GM19372 (cell line): ENCODE data around the gene AMN.

Experiments
- ATAC-seq: cut with Tn5 transposase; IDR thresholded peaks from one replicate; pipeline ENCODE4 v1.9.1; 2021; ENCODE audit warnings: mild to moderate bottlenecking, low read depth, moderate library complexity; ENCODE audit not compliant: unreplicated experiment

AMN gene

DNA sequence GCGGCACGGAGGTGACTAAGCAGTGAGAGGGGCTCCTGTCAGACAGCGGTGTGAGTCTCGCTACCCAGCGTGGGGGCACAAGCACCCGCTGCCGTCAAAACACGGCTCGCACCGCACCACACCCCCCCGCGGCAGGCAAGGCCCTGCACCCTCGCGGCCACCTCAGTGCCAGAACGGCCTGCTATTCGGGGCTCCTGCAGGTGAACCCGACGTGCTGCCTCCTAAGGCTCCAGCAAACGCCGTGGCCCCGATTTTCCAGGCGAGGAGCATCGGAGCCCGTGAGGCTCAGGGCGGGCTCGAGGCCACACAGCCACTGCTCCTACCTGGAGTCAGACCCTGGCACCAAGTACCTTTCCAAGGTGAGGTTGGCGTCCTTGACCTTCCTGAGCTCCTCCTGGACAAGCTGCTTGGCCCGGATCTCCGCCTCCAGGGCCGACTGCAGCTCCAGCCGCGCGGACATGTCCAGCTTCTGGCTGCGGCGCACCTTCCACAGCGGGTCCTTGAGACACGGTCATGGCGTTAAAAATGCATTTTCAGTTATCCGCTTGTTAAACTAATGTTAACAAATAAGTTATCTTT lies 41.8 kb downstream of the AMN start:
- ATAC-seq: no peak

DNA sequence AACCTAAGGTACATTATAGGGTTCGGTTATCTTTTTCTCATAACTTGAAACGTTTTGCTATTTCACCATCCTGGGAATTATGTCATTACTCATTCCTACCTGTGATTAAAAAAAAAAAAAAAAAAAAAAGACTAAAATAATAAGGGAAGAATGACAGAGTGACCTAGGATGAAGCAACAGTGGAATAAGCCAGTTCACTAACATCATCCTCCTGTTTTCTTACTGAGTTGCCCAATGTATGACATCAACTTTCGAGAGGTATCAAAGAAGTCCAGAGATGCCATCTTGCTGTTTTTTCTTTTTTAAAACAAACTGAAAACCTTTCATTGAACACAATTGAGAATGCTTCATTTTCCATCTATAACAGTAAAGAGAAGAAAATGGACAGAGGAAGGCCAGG lies 42.8 kb downstream of the AMN start:
- no peak for ATAC-seq

DNA sequence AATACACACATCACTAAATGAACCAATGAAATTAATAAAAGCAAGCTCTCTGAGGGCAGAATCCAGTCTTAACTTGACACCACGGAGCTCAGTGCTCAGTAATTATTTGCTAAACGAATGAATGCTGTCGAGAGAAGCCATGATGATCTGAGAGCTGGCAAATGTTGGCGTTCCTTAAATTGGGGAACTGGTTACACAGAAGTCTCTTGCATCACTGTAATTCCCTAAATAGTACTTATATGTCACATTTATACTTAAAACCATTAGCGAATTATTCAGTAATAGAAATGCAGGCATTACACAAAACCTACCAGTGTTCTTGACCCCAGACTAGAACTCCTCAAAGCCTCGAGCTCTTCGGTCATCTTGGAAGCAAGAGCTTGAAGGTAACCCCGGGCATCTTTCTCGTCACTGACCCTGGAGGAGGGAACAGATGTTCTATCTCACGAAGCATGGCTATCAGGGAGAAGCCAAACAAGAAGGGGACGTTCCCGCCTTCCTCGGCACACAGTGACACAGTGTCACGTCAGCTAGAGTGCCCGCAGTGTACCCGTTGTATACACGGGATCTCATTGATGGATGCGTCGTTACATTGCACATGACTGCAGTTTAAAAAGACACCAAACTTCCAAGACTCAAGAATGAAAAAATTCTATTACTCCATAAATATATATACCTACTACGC lies 43.6 kb downstream of the AMN start:
- no peak for ATAC-seq

DNA sequence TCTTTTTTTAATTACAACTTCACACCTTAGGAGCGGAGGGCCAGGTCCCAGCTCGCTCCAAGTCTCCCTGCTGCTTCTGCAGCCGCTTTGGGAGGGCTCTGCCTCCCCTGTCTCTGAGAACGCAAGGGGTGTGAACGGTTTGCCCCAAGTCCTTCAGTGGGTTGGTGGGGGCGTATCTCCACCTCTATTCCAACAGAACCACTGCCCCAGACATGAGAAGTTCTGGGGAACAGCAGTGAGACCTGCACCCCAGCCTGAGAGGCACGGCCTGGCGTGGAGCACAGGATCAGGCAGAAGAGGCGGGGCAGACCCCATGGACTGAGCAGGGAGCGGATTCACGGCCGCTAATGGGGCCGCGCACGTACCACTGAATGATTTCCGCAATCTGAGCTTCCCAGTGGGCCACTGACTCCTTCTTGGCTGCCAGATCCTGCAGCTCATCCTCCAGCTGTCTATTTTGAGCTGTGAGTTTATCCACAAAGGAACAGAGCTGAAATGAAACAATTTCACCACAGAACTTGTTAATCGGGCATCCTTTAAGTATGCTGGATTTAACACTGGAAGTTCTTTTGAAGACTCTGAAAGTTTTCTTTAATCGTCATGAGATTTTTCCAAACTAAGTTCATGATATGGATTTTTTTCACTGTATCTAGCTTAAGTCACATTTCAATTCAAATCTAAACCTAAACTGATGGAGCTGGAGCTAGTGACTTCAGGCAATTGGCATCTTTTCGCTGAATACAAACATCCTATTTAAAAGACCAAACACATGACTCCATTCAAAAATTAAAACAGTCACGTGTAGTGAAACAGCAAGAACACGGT lies 44.4 kb downstream of the AMN start:
- no peak for ATAC-seq

DNA sequence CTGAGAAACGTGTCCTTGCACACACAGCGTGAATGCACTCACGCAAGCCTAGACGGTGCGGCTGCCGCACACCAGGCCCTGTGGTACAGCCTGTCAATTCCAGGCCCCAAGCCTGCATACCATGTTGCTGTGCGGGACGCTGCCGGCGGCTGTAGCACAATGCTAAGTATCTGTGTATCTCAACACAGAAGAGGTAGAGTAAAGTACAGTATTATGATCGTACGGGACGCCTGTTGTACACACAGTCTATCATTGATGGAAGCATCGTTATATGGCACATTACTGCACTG lies 45.0 kb downstream of the AMN start:
- ATAC-seq: no peak

DNA sequence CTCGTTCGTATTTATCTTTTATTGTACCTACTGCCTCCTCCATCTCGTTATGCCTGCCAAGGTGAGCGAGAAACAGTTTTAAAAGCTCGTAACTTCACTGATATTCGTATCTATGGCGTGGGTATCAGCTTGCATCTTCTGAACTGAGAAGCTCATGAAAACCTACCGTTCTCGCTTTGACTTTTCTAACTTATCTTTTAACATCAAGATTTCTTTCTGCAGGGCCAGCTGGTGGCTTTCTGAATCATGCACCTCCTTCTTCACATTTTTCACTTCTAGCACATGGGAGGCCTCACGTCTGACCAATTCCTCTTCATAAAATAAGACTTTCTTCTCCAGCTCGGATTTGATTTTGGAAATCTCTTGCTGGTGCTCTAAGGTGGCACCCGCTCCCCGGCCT lies 45.8 kb downstream of the AMN start:
- ATAC-seq: no peak

DNA sequence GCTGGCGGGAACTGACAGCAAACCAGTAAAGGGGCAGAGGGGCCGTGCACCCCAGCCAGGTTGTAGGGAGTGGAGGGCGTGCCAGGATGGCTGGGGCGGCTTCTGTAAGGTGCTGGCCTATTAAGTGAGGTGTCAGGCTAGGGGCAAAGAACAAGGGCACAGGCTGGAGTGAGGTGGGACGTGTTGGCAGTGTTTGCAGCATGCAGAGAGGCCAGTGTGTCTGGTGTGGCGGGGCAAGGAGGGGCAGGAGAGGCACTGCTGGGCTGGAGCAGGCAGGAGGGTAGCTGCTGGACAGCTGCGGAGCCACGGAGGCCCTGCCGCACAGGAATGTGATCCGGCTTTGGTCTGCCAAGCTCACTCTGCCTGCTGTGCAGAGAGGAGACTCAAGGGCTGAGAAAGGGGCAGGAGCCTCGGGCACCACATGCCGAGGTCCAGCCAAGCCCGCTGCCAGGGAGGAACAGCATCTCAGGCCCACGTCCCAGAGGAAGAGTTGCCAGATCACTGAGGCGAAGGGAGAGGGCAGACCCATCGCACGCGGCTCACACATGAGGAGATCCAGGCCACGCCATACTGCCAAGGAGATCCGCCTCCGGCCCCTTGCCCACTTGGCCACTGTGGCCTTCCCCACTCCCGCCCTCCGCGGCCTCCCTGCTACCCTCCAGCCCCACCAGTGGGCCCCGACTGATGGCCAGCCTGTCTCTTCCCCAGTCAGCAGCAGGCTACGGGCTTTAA lies 46.8 kb downstream of the AMN start:
- ATAC-seq: no peak

DNA sequence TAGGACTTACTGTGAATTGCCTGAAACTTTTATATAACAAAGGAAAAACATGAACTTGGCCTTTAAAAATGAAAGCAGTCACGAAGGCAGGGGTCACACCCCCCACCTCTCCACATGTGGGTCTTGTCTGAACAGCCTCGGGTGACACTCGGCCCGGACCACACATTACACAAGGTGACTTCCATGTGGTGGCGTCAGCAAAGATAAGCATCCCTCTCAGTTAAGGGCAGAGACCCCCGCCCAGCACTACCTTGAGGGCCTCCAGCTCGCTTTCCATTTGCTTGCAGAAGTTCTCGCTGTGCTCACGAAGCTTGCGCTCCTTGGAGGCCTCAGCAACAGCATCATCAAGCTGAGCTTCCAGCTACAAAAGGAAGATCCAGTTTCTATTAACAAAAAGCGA lies 47.4 kb downstream of the AMN start:
- no peak for ATAC-seq

DNA sequence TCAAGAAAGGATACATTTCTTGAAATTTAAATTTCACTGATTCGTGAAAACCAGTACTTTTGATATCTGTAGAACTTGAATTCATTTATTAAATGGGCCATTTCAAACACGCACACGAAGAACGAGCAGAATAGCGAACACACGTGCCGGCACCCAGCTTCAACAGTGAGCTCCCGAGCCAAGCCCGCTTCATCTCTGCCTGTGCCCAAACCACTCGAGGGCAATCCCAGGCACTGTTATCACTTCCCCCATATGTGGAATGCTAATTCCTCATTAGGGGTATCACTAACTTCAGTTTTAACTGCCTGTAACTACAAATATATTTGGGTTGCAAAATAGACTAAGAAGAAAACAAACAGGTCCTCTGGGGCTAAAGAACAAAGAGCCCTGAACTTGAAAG lies 48.0 kb downstream of the AMN start:
- no peak for ATAC-seq

DNA sequence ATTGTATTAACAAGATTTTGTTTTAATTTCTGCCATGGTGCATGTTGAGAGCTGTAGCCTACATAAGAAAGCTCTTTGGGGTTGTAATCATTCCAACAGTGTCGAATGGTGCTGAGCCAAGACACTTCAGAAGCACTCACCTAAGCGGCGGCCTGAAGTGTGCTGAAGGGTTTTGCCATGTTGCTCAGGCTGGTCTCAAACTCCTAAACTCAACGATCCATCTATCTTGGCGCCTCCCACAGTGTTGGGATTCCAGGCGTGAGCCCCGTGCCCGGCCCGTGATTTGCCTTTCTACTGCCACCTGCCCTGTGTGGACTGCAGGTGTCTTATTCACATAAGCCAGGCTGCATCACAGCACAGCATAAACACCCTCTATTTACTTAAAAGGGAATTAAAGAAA lies 48.9 kb downstream of the AMN start:
- ATAC-seq: no peak

DNA sequence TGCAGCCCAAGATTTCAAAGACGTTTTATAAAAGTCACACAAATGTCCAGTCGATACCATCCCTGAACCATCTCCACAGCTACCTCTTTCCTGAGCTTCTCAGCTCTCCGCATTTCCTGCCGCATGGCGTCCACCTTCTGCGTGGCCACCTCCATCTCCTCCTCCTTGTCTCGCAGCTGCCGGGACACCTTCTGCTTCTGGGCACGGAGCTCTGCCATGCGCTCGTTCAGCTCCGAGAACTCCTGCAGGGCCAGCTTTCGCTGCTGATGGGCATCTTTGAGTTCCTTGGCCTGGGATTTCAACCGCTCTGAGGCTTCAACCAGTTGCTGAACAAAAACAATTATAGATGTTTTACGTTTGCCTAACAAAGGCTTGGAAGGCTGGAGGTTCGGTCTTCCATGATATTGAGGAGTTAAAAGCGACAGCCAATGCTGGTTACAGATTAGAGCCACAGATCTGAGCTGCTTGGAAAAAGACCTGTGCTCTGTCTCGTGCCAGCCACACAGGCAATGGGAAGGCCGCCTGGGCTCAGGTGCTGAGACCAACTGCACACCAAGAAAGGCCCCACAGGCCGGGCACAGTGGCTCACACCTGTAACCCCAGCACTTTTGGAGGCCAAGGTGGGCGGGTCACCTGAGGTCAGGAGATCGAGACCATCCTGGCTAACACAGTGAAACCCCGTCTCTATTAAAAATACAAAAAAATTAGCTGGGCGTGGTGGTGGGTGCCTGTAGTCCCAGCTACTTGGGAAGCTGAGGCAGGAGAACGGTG lies 49.6 kb downstream of the AMN start:
- no peak for ATAC-seq

DNA sequence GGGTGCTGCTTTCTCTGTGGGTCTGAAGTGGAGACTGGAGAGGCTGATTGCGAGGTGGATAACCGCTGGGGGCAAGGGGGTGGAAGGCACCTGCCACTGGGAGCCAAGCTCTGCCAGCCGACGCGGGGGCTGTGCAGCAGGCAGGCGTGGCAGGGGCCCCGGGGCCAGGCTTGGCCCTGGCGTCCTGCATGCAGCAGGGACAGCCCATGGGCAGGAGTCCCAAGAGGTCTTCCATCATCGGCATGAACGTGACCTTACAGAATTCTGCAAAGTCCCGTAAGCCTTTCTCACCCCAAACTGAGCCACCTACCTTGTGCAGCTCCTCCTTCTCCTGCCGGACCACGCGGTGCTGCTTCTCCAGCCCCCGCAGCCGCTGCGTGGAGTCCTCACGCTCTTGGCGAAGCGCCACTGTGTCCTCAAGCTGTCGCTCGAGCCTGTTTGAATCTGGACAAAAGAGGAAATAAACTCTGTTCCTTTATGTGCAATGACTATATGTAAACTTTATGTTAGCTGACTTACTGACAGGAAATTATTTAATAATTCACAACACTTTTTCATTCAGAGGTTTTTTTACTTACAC lies 51.3 kb downstream of the AMN start:
- no peak for ATAC-seq

DNA sequence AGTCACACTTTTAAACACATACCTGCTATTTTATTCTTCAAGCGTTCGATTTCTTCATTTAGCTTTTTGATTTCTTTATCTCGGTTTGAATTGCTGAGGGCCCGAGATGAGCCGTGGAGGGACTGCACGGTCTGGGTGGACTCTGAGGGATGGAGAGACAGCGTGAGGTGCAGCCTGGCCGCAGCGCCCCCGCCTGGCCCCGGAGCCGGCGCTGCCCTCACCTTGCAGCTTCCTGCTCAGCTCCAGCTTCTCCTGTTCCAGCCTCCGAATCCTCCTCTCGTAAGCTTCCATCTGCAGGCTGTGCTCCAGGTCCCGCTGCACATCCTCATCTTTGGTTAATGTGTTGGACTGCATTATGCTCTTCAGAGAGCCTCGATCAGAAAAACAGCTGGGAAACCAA lies 53.2 kb downstream of the AMN start:
- no peak for ATAC-seq

DNA sequence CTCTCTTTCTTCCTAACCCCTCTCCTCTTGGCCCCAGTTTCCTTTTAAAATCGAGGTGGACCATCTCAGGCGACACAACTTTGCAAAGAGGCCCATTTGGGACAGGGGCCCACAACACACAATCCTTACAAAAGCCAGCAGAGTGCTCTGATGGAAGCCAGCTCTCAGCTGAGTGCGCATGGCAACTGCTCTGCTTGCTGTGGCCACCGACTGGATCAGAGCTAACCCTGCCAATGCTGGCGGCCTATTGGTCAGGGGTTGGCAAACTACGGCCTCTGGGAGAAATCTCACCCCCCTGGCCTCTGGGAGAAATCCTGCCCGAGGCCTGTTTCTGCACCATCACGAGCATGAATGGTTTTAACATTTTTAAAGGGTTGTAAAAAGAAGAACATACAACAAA lies 55.0 kb downstream of the AMN start:
- ATAC-seq: no peak

DNA sequence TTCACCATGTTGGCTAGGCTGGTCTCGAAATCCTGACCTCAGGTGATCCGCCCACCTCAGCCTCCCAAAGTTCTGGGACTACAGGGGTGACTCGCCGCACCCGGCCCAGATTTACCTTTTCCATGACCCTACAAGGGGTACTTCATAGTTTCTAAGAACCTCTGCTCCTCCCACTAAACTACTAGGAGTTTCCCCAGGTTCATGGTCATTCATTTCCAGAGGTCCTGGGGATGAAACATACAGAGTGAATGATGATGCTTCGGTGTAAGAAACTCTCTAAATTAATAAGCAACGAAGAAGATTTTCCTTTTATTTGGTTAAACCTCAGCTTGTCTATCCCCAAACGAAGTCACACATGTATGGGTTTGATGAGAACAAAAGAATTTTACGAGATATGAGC lies 56.9 kb downstream of the AMN start:
- no peak for ATAC-seq

DNA sequence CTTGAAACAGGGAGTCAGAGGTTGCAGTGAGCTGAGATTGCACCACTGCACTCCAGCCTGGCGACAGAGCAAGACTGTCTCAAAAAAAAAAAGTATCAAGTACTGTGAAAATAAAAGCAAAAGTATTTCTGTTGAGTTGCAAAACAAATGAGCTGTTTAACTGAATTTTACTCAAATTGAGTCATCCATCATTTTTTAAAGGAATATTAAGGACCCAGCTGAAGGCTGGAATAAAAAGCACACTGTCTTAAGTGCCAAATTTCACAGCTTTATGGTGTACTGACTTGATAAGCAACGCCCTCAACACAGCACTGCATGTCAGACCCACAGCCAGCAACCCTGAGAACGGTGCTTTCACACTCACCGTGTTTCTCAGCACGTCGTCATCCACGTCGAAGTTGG lies 57.9 kb downstream of the AMN start:
- no peak for ATAC-seq
